CMK (cell line): ENCODE data around the gene GPC1.

ENCODE experiments used
- DNase-seq: peaks from one replicate; pipeline ENCODE4 v3.0.0-alpha.2; 2010; ENCODE audit warnings: low read depth

Gene GPC1

GRCh38 chr2:240396623-240397541 is 38.6 kb upstream of the GPC1 start:
- no peak for DNase-seq

GRCh38 chr2:240397542-240397916 is 37.9 kb upstream of the GPC1 start:
- no peak for DNase-seq

- DNase-seq, result no peak
Measured at GRCh38 chr2:240397924-240398645, 37.4 kb upstream of the GPC1 start.

GRCh38 chr2:240398661-240399267 is 36.7 kb upstream of the GPC1 start:
- DNase-seq, result no peak

GRCh38 chr2:240399419-240400324 is 35.8 kb upstream of the GPC1 start:
- DNase-seq, result no peak

GRCh38 chr2:240400371-240401161 is 34.9 kb upstream of the GPC1 start:
- DNase-seq, result no peak

- no peak for DNase-seq
Measured at GRCh38 chr2:240401308-240401707, 34.2 kb upstream of the GPC1 start.

GRCh38 chr2:240401781-240402551 is 33.5 kb upstream of the GPC1 start:
- no peak for DNase-seq

- DNase-seq, result no peak
Measured at GRCh38 chr2:240402566-240403272, 32.7 kb upstream of the GPC1 start.

- DNase-seq, result no peak
Measured at GRCh38 chr2:240403396-240404104, 31.9 kb upstream of the GPC1 start.

GRCh38 chr2:240404174-240404852 is 31.1 kb upstream of the GPC1 start:
- no peak for DNase-seq

- DNase-seq, result no peak
Measured at GRCh38 chr2:240405133-240405532, 30.3 kb upstream of the GPC1 start.

- DNase-seq, result no peak
Measured at GRCh38 chr2:240405684-240406313, 29.7 kb upstream of the GPC1 start.

GRCh38 chr2:240407090-240407489 is 28.4 kb upstream of the GPC1 start:
- DNase-seq, result no peak

- no peak for DNase-seq
Measured at GRCh38 chr2:240410004-240410403, 25.5 kb upstream of the GPC1 start.

GRCh38 chr2:240410808-240411207 is 24.7 kb upstream of the GPC1 start:
- DNase-seq, result no peak

GRCh38 chr2:240411261-240412160 is 24.0 kb upstream of the GPC1 start:
- no peak for DNase-seq
